ENCODE results near the gene TSFM.
"Not testable (repeated sequence)": the region's sequence is repeated elsewhere in the genome, so short reads cannot be mapped to it uniquely, and the experiment has no call there.

Gene TSFM

GRCh38 chr12:57815177-57816000 is 32.8 kb downstream of the TSFM start:
- no peaks in the 10 kb centered on the region for H3K9me3 ChIP-seq (ENCODE audit: control insufficient read depth, insufficient read depth, low read length)
- H3K4me3 ChIP-seq (ENCODE audit: low read depth, low read length): no peak overlapping the region
- H3K9ac ChIP-seq (ENCODE audit: low read depth, low read length): no peak overlapping the region
- H3K27me3 ChIP-seq (ENCODE audit: control insufficient read depth, insufficient read depth, low read length): no peaks in the 10 kb centered on the region
- H3K36me3 ChIP-seq (ENCODE audit: control insufficient read depth, insufficient read depth, low read length): peaks cover 2% of the 10 kb centered on the region
- H3K4me1 ChIP-seq (ENCODE audit: control insufficient read depth, insufficient read depth, low read length): no peaks in the 10 kb centered on the region

- peaks cover 6% of the 10 kb centered on the region for H3K36me3 ChIP-seq (ENCODE audit: control insufficient read depth, insufficient read depth, low read length)
- H3K27me3 ChIP-seq (ENCODE audit: control insufficient read depth, insufficient read depth, low read length): no peaks in the 10 kb centered on the region
- H3K4me1 ChIP-seq (ENCODE audit: control insufficient read depth, insufficient read depth, low read length): no peaks in the 10 kb centered on the region
- no peak overlapping the region for H3K9ac ChIP-seq (ENCODE audit: low read depth, low read length)
- H3K9me3 ChIP-seq (ENCODE audit: control insufficient read depth, insufficient read depth, low read length): no peaks in the 10 kb centered on the region
- no peak overlapping the region for H3K4me3 ChIP-seq (ENCODE audit: low read depth, low read length)
These were observed 33.6 kb downstream of the TSFM start for GRCh38 chr12:57816001-57816854.

- Histone ChIP-seq H3K36me3 (ENCODE audit: control insufficient read depth, insufficient read depth, low read length) (peaks cover 7% of the 10 kb centered on the region), H3K9me3 (ENCODE audit: control insufficient read depth, insufficient read depth, low read length) (no peaks in the 10 kb centered on the region), H3K27me3 (ENCODE audit: control insufficient read depth, insufficient read depth, low read length) (no peaks in the 10 kb centered on the region), H3K9ac (ENCODE audit: low read depth, low read length) (no peak overlapping the region), H3K4me3 (ENCODE audit: low read depth, low read length) (no peak overlapping the region), H3K4me1 (ENCODE audit: control insufficient read depth, insufficient read depth, low read length) (no peaks in the 10 kb centered on the region)
These were observed 34.2 kb downstream of the TSFM start for GRCh38 chr12:57816855-57817151.

- Histone ChIP-seq H3K36me3 (ENCODE audit: control insufficient read depth, insufficient read depth, low read length) (peaks cover 12% of the 10 kb centered on the region), H3K27me3 (ENCODE audit: control insufficient read depth, insufficient read depth, low read length) (no peaks in the 10 kb centered on the region), H3K4me3 (ENCODE audit: low read depth, low read length) (no peak overlapping the region), H3K9ac (ENCODE audit: low read depth, low read length) (no peak overlapping the region), H3K9me3 (ENCODE audit: control insufficient read depth, insufficient read depth, low read length) (no peaks in the 10 kb centered on the region), H3K4me1 (ENCODE audit: control insufficient read depth, insufficient read depth, low read length) (no peaks in the 10 kb centered on the region)
These were observed 34.8 kb downstream of the TSFM start for GRCh38 chr12:57817261-57817989.

- not testable (repeated sequence) for H3K9ac ChIP-seq (ENCODE audit: low read depth, low read length); H3K9me3 ChIP-seq (ENCODE audit: control insufficient read depth, insufficient read depth, low read length); H3K27me3 ChIP-seq (ENCODE audit: control insufficient read depth, insufficient read depth, low read length); H3K4me1 ChIP-seq (ENCODE audit: control insufficient read depth, insufficient read depth, low read length); H3K4me3 ChIP-seq (ENCODE audit: low read depth, low read length)
- H3K36me3 ChIP-seq (ENCODE audit: control insufficient read depth, insufficient read depth, low read length): peaks cover 17% of the 10 kb centered on the region
These were observed 35.4 kb downstream of the TSFM start for GRCh38 chr12:57817990-57818331.

- not testable (repeated sequence) for H3K27me3 ChIP-seq (ENCODE audit: control insufficient read depth, insufficient read depth, low read length); H3K4me1 ChIP-seq (ENCODE audit: control insufficient read depth, insufficient read depth, low read length); H3K9ac ChIP-seq (ENCODE audit: low read depth, low read length); H3K9me3 ChIP-seq (ENCODE audit: control insufficient read depth, insufficient read depth, low read length); H3K4me3 ChIP-seq (ENCODE audit: low read depth, low read length)
- H3K36me3 ChIP-seq (ENCODE audit: control insufficient read depth, insufficient read depth, low read length): peaks cover 38% of the 10 kb centered on the region
These were observed 37.5 kb downstream of the TSFM start for GRCh38 chr12:57820119-57820518.

GRCh38 chr12:57821015-57821414 is 38.4 kb downstream of the TSFM start:
- H3K4me1 ChIP-seq (ENCODE audit: control insufficient read depth, insufficient read depth, low read length); H3K9ac ChIP-seq (ENCODE audit: low read depth, low read length); H3K27me3 ChIP-seq (ENCODE audit: control insufficient read depth, insufficient read depth, low read length); H3K4me3 ChIP-seq (ENCODE audit: low read depth, low read length); H3K9me3 ChIP-seq (ENCODE audit: control insufficient read depth, insufficient read depth, low read length): not testable (repeated sequence)
- H3K36me3 ChIP-seq (ENCODE audit: control insufficient read depth, insufficient read depth, low read length): peaks cover 42% of the 10 kb centered on the region

- Histone ChIP-seq H3K27me3 (ENCODE audit: control insufficient read depth, insufficient read depth, low read length) (no peaks in the 10 kb centered on the region), H3K9ac (ENCODE audit: low read depth, low read length) (no peak overlapping the region), H3K4me1 (ENCODE audit: control insufficient read depth, insufficient read depth, low read length) (no peaks in the 10 kb centered on the region), H3K36me3 (ENCODE audit: control insufficient read depth, insufficient read depth, low read length) (peaks cover 47% of the 10 kb centered on the region), H3K9me3 (ENCODE audit: control insufficient read depth, insufficient read depth, low read length) (no peaks in the 10 kb centered on the region), H3K4me3 (ENCODE audit: low read depth, low read length) (no peak overlapping the region)
These were observed 39.1 kb downstream of the TSFM start for GRCh38 chr12:57821474-57822214.

- Histone ChIP-seq H3K4me3 (ENCODE audit: low read depth, low read length) (no peak overlapping the region), H3K36me3 (ENCODE audit: control insufficient read depth, insufficient read depth, low read length) (peaks cover 56% of the 10 kb centered on the region), H3K27me3 (ENCODE audit: control insufficient read depth, insufficient read depth, low read length) (no peaks in the 10 kb centered on the region), H3K9me3 (ENCODE audit: control insufficient read depth, insufficient read depth, low read length) (no peaks in the 10 kb centered on the region), H3K4me1 (ENCODE audit: control insufficient read depth, insufficient read depth, low read length) (no peaks in the 10 kb centered on the region), H3K9ac (ENCODE audit: low read depth, low read length) (no peak overlapping the region)
These were observed 40.0 kb downstream of the TSFM start for GRCh38 chr12:57822392-57823130.

- H3K36me3 ChIP-seq (ENCODE audit: control insufficient read depth, insufficient read depth, low read length): peaks cover 64% of the 10 kb centered on the region
- H3K27me3 ChIP-seq (ENCODE audit: control insufficient read depth, insufficient read depth, low read length): no peaks in the 10 kb centered on the region
- H3K4me1 ChIP-seq (ENCODE audit: control insufficient read depth, insufficient read depth, low read length): no peaks in the 10 kb centered on the region
- no peak overlapping the region for H3K4me3 ChIP-seq (ENCODE audit: low read depth, low read length)
- no peak overlapping the region for H3K9ac ChIP-seq (ENCODE audit: low read depth, low read length)
- no peaks in the 10 kb centered on the region for H3K9me3 ChIP-seq (ENCODE audit: control insufficient read depth, insufficient read depth, low read length)
These were observed 40.7 kb downstream of the TSFM start for GRCh38 chr12:57823131-57823907.

All from iPS-15b (cell line).